Endothelial cell of umbilical vein (primary cell): ENCODE data around the gene ASIC4.

Experiments used
- POLR2A ChIP-seq: IDR thresholded peaks from 2 replicates; pipeline ENCODE4 v1.6.1; 2012; ENCODE audit warnings: low read depth, mild to moderate bottlenecking, control low read depth, low read length
- TF ChIP-seq, protein P1 (sequence below), 2 donors: IDR thresholded peaks; 1 replicate in 1 of 2; 2 replicates in 1 of 2; pipeline ENCODE4 v1.5.1; 2011; ENCODE audit warnings: low read length in 2 of 2, mild to moderate bottlenecking in 2 of 2, moderate library complexity in 2 of 2, control low read depth in 1 of 2, inconsistent platforms in 1 of 2, low read depth in 1 of 2; ENCODE audit not compliant: insufficient read depth in 1 of 2; ENCODE audit errors: extremely low read depth in 1 of 2

DNA sequence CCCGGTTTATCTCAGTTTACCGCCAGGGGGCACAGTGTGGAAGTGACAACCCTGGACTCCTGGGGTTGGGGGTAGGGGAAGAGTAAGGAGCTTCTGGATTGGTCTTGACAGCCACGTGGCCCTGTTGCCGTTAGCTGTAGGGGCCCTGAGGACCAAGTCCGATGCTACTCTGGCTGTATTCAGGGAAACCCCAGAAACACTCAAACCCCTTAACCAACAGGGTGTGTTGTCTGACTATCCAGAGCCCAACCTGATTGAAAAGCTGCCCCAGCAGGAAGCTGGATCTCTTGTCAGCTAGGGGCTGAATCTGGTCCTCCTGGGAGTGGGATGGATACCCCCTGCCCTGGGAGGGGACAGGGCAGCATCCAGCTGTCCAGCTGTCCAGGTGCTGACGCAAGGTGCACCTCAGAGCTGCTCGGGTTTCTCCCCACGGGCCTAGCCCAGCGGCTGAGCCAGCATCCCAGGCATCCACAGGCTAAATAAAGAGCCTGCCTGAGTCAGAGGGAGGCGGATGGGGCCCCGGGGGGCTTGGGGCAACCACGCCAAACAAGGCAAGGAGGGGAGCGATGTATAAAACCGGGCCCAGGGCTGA is 18.7 kb upstream of the ASIC4 start:
- TF ChIP-seq, protein P1, sequence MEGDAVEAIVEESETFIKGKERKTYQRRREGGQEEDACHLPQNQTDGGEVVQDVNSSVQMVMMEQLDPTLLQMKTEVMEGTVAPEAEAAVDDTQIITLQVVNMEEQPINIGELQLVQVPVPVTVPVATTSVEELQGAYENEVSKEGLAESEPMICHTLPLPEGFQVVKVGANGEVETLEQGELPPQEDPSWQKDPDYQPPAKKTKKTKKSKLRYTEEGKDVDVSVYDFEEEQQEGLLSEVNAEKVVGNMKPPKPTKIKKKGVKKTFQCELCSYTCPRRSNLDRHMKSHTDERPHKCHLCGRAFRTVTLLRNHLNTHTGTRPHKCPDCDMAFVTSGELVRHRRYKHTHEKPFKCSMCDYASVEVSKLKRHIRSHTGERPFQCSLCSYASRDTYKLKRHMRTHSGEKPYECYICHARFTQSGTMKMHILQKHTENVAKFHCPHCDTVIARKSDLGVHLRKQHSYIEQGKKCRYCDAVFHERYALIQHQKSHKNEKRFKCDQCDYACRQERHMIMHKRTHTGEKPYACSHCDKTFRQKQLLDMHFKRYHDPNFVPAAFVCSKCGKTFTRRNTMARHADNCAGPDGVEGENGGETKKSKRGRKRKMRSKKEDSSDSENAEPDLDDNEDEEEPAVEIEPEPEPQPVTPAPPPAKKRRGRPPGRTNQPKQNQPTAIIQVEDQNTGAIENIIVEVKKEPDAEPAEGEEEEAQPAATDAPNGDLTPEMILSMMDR (IDR thresholded peaks at IDR 0.05; ENCODE audit: extremely low read depth in 1 of 2, insufficient read depth in 1 of 2, low read depth in 1 of 2, low read length in 2 of 2), result peak; percentile 57 to 59
- no peak for TF ChIP-seq POLR2A
